HL-60 (cell line): ENCODE measurements around the gene GPS2.

ENCODE experiments used
- DNase-seq, 2 experiments: peaks; one replicate each; pipeline ENCODE4 v3.0.0-alpha.2; 2010 to 2020; ENCODE audit warnings: low read depth in 1 of 2, low spot score in 1 of 2
- H3K27ac ChIP-seq: fragments of 250-450 bp; sonication (Bioruptor Pico); replicated peaks from 2 replicates; pipeline ENCODE4 v1.5.1; 2020; ENCODE audit warnings: mild to moderate bottlenecking, moderate library complexity
- H3K27me3 ChIP-seq: fragments of 250-450 bp; sonication (Bioruptor Pico); 2 replicates; pipeline ENCODE4 v1.5.1; 2021; ENCODE audit warnings: mild to moderate bottlenecking, moderate library complexity; ENCODE audit not compliant: insufficient read depth, poor library complexity, severe bottlenecking
- H3K4me3 ChIP-seq: replicated peaks from 2 replicates; pipeline ENCODE4 v1.5.1; 2011; ENCODE audit warnings: mild to moderate bottlenecking, control low read depth, low read length; ENCODE audit not compliant: insufficient read depth
- GABPA ChIP-seq: IDR thresholded peaks from 2 replicates; pipeline ENCODE4 v1.6.1; 2012; ENCODE audit warnings: low read depth
- POLR2AphosphoS5 ChIP-seq: IDR thresholded peaks from 2 replicates; pipeline ENCODE4 v1.6.1; 2012; ENCODE audit warnings: low read depth
- SPI1 ChIP-seq: IDR thresholded peaks from 2 replicates; pipeline ENCODE4 v1.6.1; 2012; ENCODE audit warnings: low read depth, mild to moderate bottlenecking, borderline replicate concordance
- long read RNA-seq: library from polyadenylated mRNA; unstranded; transcript quantifications from one replicate; pipeline ENCODE4 v2.0.0, GENCODE V29; 2020
- TF ChIP-seq, protein P1 (sequence below): IDR thresholded peaks from one replicate; pipeline ENCODE4 v1.5.1; 2011; ENCODE audit warnings: low read length, control low read depth, inconsistent platforms; ENCODE audit not compliant: insufficient read depth
- TF ChIP-seq, protein P2 (sequence below): IDR thresholded peaks from 2 replicates; pipeline ENCODE4 v1.6.1; 2012; ENCODE audit warnings: low read depth; ENCODE audit not compliant: insufficient replicate concordance

Gene GPS2, protein sequence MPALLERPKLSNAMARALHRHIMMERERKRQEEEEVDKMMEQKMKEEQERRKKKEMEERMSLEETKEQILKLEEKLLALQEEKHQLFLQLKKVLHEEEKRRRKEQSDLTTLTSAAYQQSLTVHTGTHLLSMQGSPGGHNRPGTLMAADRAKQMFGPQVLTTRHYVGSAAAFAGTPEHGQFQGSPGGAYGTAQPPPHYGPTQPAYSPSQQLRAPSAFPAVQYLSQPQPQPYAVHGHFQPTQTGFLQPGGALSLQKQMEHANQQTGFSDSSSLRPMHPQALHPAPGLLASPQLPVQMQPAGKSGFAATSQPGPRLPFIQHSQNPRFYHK
- long read RNA-seq, transcript GPS2-201 (11 exons, 1,379 nt), result major isoform, 99 of 161 reads
- long read RNA-seq, transcript GPS2-202 (10 exons, 1,371 nt), result minor isoform, 9 of 161 reads
- long read RNA-seq, partial matches to known transcripts, result 5 of 161 reads
- long read RNA-seq, other reads (novel, unspliced or antisense), result 46 of 161 reads

GRCh38 chr17:7314719-7315569 lies at the start of gene GPS2:
Gene GPS2, minus strand, starts transcription at chr17:7315360. Its CDS starts 308 bp downstream, at chr17:7315052.
- peak within 1 kb of the TSS; percentile 80 for H3K4me3 ChIP-seq
- DNase-seq, result peak in 1 of 2 experiments; percentile 79
- TF ChIP-seq SPI1 (no peak), POLR2AphosphoS5 (no peak; the same call in none of the 2 replicates), GABPA (peak; percentile 92)
- TF ChIP-seq, protein P1, sequence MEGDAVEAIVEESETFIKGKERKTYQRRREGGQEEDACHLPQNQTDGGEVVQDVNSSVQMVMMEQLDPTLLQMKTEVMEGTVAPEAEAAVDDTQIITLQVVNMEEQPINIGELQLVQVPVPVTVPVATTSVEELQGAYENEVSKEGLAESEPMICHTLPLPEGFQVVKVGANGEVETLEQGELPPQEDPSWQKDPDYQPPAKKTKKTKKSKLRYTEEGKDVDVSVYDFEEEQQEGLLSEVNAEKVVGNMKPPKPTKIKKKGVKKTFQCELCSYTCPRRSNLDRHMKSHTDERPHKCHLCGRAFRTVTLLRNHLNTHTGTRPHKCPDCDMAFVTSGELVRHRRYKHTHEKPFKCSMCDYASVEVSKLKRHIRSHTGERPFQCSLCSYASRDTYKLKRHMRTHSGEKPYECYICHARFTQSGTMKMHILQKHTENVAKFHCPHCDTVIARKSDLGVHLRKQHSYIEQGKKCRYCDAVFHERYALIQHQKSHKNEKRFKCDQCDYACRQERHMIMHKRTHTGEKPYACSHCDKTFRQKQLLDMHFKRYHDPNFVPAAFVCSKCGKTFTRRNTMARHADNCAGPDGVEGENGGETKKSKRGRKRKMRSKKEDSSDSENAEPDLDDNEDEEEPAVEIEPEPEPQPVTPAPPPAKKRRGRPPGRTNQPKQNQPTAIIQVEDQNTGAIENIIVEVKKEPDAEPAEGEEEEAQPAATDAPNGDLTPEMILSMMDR, result no peak
- TF ChIP-seq, protein P2, sequence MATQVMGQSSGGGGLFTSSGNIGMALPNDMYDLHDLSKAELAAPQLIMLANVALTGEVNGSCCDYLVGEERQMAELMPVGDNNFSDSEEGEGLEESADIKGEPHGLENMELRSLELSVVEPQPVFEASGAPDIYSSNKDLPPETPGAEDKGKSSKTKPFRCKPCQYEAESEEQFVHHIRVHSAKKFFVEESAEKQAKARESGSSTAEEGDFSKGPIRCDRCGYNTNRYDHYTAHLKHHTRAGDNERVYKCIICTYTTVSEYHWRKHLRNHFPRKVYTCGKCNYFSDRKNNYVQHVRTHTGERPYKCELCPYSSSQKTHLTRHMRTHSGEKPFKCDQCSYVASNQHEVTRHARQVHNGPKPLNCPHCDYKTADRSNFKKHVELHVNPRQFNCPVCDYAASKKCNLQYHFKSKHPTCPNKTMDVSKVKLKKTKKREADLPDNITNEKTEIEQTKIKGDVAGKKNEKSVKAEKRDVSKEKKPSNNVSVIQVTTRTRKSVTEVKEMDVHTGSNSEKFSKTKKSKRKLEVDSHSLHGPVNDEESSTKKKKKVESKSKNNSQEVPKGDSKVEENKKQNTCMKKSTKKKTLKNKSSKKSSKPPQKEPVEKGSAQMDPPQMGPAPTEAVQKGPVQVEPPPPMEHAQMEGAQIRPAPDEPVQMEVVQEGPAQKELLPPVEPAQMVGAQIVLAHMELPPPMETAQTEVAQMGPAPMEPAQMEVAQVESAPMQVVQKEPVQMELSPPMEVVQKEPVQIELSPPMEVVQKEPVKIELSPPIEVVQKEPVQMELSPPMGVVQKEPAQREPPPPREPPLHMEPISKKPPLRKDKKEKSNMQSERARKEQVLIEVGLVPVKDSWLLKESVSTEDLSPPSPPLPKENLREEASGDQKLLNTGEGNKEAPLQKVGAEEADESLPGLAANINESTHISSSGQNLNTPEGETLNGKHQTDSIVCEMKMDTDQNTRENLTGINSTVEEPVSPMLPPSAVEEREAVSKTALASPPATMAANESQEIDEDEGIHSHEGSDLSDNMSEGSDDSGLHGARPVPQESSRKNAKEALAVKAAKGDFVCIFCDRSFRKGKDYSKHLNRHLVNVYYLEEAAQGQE, result peak; percentile 92
- peak within 1 kb of the TSS; percentile 69 for H3K27ac ChIP-seq
- no peaks in the 10 kb centered on the region for H3K27me3 ChIP-seq

DNA sequence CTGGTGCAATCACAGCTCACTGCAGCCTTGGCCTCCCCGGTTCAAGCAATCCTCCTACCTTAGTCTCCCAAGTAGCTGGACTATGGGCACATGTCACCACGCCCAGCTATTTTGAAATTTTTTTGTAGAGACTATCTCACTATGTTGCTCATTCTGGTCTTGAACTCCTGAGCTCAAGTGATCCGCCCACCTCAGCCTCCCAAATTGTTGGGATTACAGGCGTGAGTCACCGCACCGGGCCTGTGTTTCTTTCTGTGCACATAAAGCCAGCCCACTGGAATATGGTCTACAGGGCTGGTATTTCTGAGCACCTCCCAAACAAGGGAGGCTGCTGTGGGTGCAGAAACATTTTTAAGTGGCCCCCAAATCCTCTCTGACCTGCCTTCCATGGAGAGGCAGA lies 48.2 kb upstream of the GPS2 start:
- no peak for DNase-seq

DNA sequence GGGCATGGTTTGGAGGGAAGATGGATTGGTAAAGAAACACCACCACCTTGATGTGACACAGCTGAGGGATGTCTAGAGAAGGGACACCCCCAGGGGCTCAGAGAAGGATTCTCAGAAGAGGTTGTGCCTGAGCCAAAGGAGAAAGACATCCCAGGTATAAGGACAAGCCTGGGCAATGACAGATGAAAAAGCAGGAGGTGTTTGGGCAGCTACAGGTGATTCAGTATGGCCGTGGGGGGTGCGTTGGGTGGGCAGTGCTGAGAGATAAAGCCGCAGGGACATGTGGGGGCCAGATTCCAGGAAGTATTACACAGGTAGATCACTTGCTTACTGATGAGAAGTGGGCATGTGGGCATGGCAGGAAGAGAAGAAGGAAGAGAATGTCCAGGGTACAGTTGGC lies 46.7 kb upstream of the GPS2 start:
- H3K27ac ChIP-seq, result no peak overlapping the region
- TF ChIP-seq, protein P1, result no peak
- TF ChIP-seq SPI1, result no peak
- no peak for TF ChIP-seq GABPA
- TF ChIP-seq POLR2AphosphoS5, result no peak
- TF ChIP-seq, protein P2, result no peak
- H3K4me3 ChIP-seq, result no peak overlapping the region
- no peaks in the 10 kb centered on the region for H3K27me3 ChIP-seq
- no peak for DNase-seq

More for the DNA sequence above, 48.2 kb upstream of the GPS2 start:
- Histone ChIP-seq H3K27me3 (no peaks in the 10 kb centered on the region), H3K4me3 (no peak overlapping the region), H3K27ac (no peak overlapping the region)
- TF ChIP-seq GABPA, result no peak
- TF ChIP-seq, protein P1, result no peak
